ENCODE measurements around the gene SENP2.
"Not testable (repeated sequence)": the region's sequence is repeated elsewhere in the genome, so short reads cannot be mapped to it uniquely, and the experiment has no call there.

SENP2 gene

DNA sequence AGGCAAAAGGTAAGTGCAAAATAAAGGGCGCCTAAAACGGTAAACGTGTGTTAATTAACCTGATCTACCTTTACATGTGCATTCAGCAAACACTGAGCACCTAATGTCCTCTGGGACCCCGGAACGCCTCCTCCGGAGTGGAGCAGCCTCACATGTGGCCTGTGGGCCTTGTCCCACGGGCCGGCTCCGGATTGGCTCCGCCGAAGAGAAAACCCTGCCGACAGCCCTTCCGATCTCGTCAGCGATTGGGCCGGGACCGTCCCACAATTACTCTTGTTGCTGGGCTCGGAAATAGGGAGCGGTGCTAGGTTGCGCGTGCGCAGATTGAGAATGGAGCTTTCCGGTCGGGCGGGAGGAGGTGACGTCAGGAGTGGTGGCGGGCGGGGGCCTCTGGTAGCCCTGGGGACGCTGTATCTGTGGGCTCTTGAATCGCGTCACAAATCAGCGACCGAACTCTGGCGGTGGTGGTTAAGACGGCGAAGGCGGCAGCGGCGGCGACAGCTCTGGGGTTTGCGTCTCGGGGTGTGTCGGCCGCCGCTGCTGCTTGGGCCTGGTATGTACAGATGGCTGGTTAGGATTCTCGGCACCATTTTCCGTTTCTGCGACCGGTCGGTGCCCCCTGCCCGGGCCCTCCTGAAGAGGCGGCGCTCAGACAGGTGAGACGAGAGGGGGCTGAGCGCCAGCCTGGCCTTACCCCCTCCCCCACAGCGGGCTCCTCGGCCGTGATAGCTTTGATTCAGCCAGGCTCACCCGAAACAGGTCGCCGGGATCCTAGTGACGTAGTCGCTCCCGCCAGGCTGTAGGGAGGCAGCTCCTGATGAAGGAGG lies at the start of gene SENP2:
TSS of gene SENP2 (plus strand) at position 437 of the 827 bp plus-strand sequence. CDS start at position 556, 119 bp downstream.
- DNase-seq (ENCODE audit: low read depth) = peak; percentile 98

DNA sequence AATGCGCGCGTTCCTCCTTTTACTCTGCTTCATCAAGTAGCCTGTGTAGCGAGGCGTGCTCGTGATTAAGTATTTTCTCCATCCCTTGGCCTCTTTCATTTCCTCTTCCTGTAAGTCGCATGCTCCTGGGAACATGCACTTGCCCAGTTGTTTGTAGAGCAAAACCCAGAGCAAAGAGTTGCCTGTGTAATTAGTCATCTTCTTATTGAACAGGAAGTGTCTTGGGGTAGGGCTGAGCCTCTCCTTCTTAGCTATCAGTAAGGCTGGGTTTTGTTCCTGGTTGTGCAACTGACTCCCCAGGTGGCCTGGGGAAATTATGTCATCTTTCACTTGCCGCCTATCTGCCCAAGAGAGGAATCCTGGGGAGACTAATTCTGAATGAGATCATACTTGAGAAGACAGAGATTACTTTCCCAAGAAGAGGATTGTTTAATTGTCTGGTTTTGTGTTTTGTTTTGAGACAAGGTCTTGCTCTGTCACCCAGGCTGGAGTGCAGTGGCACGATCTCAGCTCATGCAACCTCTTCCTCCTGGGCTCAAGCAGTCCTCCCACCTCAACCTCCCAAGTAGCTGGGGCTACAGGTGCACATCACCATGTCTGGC lies 48.6 kb upstream of the SENP2 start:
- DNase-seq (ENCODE audit: low read depth) = peak; percentile 55

DNA sequence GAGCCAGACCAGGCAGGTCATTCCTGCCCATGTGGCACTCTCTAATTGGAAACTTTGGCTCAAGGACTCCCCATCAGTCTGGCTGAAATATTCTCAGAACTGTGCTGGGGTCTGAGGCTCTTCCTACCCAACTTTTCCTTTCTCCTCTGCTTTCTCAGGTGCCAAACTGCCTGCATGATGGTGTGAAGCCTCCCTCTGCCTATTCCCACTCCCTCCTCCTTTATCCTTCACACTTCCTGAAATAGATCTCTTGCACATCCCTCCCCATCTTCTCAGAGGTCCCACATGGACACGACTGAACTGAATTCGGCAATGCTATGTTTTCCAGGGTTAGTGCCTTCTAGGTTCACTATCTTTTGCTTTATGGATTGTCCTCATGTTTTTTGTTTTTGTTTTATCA lies 46.2 kb upstream of the SENP2 start:
- no peak for DNase-seq (ENCODE audit: low read depth)

DNA sequence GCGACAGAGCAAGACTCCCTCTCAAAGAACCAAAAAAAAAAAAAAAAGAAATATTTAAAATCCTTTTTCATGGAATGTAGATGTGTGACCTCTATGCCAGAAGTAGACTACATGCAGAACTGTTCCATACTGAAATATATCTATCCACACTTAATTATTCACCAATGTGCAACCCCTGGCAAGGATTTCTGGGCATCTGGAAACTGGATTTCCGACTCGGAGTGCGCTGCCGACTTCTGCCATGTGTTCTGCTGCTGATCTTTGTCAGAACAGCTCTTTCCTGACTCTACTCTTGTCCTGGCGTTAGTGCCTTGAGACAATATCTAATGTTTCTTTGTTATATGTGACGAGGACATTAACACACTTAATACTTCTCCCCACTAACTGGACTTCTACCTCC lies 45.4 kb upstream of the SENP2 start:
- no peak for DNase-seq (ENCODE audit: low read depth)

DNA sequence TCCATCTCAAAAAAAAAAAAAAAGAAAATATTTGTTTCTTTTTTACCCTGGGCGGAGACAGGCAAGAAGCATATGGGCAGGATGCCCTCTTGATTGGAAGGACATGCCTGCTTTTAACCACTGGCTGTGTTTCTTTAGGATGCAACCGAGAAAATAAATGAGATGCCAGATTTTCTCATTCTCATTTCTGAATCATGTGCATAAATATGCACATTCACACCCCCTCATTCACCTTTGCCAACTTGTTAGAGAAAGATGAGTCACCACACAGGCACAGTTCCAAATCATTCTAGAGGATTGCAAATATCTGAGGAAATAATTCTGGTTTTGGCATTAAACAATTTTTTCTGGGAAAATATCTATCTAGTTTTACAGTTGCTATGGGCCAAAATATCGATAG lies 37.0 kb upstream of the SENP2 start:
- peak; percentile 96 for DNase-seq (ENCODE audit: low read depth)

DNA sequence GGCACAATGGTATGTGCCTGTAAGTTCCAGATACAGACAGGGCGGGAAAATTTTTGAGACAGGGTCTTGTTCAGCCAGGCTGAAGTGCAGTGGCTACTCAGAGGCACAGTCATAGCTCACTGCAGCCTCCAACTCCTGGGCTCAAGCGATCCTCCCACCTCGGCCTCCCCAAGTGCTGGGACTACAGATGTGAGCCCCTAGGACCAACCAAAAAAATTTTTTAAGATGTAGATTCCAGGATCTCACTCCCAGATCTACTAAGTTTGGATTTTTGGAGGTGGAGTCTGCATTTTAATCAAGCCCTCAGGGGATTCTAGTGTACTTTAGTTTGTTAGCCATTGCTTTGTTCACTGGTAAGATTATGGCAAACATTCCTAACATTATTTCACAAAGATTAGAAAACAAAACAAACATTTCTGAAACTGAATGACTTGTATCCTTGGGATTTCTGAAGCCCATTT lies 36.4 kb upstream of the SENP2 start:
- DNase-seq (ENCODE audit: low read depth) = no peak

DNA sequence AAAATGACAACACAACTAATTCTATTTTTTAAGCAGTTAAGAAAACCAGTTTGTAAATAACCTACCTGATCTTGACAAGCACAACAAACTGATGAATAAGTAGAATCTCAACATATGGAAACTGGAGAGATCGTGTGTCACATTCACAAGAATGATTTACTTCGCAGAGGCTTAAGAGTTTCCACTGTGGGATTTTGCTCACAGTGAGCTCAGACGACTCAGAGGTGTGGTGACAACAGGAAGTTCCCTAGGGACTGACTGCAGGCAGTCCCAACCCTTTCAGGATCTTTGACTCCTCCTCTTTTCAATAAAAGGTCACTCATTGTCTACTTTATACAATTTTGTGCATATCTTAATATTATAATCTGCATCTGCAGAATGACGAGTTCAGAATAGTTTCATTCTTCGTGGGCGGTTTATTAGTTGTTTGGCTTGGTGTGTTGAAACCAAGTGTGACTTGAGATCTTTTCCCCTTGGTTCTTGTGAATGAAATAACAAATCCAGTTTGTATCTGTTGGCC lies 33.7 kb upstream of the SENP2 start, which contains the start of gene LIPH:
TSS of gene LIPH (minus strand) at position 231 of the 520 bp plus-strand sequence. CDS start at position 114, 117 bp downstream.
- DNase-seq (ENCODE audit: low read depth) = no peak

DNA sequence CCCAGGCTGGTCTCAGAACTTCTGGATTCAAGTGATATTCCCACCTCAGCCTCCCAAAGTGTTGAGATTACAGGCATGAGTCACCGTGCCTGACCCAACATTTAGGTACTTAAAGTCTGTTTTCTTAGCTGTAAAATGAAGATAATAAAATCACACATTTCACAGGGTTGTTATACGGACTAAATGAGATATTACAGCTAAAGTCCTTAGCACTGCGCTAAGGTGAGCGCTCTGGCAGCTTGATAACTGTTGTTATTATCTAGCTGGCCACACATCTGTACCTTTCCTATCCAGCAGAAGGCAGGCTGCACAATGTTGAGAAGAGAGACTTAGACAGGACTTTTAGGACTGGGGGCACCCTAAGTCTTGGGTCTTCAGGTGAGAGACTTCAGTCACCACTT lies 31.0 kb upstream of the SENP2 start:
- no peak for DNase-seq (ENCODE audit: low read depth)

DNA sequence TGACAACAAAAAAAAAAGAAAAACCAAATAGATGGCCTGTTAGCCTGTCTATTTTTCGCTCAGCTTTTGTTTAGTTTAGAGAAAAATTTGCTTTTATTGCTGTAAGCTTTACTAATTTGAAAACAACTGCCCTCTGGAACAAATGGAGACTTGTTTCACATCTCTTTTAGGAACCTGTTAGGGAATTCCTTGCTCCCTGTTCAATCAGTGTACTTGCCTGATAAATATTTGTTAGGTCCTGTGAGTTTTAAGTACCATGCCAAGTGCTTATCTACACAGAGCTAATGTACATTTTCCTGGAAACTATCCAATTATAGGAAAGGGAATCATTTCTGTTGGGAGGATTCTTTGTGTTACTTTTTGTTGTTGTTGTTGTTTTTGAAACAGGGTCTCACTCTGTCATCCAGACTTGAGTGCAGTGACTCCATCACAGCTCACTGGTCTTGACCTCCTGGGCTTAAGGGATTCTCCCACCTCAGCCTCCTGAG lies 30.2 kb upstream of the SENP2 start:
- DNase-seq (ENCODE audit: low read depth) = no peak

DNA sequence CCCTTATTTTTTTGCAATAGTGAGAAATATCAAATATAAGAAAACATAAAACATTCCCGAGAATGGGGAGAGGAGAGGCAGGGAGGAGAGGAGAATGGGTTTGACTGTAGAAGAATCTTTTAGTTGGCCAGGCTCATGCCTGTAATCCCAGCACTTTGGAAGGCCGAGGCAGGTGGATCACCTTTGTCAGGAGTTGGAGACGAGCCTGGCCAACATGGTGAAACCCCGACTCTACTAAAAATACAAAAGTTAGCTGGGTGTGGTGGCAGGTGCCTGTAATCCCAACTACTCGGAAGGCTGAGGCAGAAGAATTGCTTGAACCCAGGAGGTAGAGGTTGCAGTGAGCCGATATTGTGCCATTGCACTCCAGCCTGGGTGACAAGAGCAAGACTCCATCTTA lies 29.5 kb upstream of the SENP2 start:
- not testable (repeated sequence) for DNase-seq (ENCODE audit: low read depth)

DNA sequence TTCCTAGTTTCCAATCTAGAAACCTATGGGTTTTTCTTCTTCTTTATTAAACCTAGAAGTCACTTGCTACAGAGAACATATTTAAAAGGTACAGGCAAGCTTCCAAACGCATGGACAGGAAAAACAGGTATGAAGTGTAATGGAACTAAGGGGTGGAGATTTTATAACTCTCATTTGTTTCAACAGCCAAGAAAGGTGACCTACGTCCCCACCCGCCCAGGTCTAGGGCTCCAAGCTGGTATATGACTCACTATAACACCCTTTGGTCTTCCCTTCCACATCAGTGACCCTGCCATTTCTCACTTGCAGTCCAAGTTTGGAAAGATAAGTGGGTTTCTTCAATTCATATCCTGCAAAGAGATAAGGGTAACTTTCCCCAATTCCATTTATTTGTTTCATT lies 27.7 kb upstream of the SENP2 start:
- DNase-seq (ENCODE audit: low read depth) = no peak

DNA sequence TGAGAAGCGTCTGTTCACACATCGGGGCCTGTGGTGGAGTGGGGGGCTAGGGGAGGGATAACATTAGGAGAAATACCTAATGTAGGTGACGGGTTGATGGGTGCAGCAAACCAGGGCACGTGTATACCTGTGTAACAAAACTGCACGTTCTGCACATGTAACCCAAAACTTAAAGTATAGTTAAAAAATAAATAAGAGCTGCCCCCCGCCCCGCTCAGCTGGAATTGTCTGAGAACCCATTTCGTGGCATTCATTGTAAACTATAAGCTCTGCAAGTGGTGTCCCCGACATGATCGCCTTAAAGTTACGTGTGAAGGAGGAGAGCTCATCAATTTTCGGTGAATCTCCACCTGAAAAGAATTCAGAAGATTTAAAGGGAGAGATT lies 26.4 kb upstream of the SENP2 start:
- DNase-seq (ENCODE audit: low read depth) = no peak

DNA sequence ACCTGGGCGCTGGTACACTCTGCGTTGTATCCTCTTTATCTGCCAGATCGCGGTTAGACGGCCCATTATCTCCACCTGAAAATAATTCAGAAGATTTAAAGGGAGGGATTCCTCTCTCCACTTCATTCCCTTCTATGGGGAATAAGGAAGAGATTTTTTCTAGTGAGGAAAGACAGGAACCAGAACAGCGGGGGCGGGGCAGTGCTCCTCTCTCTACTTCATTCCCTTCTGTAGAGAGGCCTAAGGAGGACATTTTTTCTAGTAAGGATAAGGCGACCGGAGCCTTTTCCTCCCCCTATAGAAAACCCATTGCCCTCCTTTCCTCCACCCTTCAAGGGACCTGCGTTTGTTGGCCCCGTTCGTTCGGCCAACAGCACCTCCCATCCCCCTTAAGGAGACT lies 25.4 kb upstream of the SENP2 start:
- DNase-seq (ENCODE audit: low read depth) = no peak

DNA sequence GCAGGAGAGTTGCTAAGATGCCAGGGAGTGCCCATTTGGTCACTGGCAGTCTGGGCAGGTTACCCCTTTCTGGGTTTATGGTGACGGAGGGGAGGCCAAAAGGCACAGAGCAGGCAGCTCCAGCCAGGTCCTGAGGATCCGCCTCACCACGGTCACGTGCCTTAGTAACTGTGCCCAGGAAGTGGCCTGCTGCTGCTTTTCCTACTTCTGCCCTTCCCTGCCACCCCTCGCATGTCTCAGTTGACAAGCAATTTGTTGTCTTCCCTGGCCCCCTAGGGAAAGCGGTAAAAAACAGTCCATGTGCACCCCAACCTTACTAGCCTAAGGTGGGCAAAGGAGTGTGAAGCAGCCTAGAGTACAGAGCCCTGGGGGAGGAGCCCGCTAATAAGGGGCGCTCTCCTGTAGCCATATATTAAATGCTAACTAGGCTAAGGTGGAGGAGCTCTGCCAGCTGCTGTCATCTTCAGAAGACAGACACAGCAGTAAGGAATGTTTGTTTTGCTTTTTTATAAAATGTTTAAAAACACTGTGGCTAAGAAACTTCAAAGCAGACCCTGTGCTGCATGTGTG lies 24.6 kb upstream of the SENP2 start:
- DNase-seq (ENCODE audit: low read depth) = no peak

DNA sequence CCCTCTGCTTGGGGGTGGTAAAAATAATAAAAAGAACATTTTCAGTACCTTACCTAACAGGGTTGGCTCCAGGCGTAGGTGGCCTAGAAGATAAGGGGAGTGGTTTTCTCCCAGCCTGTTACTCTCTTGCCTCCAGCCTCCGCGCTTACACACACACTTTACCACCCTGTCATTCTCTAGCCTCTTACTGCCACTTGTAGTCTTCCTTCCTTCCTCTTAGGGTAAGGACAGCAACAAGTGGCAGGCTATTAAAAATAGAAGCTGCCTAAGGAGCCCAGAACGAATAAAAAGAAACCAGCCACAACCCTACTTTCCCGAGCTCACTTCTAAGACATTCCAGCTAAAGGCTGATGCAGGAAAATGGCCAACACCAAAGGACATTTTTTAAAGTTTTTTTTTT lies 24.1 kb upstream of the SENP2 start:
- DNase-seq (ENCODE audit: low read depth) = no peak

DNA sequence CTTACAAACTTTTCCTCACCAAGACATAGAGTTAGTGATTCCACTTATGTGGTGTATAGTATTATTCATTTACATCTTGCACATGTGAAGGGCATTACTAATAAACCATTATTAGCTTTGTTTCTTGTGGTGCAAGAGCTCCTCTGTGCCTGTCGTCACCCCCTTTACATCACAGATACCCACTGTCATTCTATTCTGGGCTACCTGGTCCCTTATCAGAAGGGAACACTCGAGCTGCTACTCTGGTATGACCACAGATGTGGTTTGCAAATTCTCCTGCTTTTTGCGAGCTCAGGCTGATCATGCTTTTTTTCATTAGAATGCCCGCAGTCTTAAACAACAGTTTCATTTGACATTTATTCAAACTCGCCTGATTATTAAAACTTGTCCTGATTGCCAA lies 13.9 kb upstream of the SENP2 start:
- DNase-seq (ENCODE audit: low read depth) = no peak

DNA sequence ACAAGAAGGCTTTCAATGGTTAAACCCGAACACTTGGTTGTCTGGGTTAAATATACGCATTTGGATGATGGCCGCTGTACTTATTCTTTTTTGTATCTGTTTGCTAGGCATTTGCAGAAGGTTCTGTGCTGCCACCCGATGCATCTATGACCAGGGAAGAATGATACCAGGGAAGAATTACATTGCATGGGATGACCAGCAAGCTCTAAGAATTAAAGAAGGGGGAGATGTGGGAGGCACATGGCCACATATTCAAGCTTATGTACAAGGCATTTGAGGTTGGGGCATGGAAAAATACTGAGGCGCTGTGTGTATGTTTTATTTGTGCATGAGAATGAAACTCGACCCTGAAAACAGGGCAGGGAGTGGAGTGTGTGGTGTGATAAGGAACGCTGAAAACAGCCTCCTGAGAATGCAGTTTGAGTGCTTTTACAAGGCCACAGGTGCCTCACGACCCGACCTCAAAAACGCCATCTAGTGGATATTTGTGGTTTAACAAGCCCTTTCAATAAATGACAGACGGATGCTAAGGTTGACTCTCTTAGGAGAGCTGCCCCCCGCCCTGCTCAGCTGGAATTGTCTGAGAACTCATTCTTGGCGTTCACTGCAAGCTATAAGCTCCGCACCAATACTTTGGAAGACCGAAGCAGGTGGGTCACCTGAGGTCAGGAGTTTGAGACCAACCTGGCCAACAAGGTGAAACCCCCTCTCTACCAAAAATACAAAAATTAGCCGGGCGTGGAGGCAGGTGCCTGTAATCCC lies 10.8 kb upstream of the SENP2 start:
- not testable (repeated sequence) for DNase-seq (ENCODE audit: low read depth)

DNA sequence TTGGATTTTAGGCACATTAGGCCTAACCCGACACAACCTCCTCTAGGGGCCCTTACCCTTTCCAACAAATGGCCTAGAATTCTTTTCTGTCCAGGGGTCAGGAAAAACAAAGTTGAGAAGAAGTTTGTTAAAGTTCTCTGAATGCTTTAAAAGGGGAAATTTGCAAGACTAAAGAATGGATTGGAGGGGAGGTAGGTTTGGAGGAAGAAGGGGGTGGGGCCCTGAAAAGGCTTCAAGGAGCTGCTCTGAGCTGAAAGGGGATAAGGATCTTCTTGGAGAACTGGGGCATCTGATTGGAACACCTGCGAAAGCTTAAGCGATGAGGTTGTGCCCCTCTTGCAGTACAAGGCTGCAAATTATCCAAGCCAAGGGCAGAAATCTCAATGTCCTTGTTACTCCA lies 3.9 kb upstream of the SENP2 start:
- DNase-seq (ENCODE audit: low read depth) = no peak

DNA sequence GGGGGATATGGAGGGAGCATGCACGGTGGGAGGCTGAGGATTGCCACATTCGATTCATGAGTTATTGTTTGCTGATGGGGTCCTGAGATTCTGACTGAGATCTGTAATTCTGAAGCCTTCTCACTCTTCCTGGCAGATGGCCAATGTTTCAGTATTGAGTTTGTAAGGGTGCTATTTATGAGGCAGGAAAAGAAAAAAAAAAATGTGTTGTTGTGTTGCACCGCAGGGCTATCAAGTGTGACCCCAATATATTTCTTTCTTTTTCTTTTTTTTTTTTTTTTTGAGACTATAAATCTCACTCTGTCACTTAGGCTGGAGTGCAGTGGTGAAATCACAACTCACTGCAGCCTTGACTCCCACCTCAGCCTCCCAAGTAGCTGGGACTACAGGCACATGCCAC lies 3.2 kb upstream of the SENP2 start:
- DNase-seq (ENCODE audit: low read depth) = no peak

DNA sequence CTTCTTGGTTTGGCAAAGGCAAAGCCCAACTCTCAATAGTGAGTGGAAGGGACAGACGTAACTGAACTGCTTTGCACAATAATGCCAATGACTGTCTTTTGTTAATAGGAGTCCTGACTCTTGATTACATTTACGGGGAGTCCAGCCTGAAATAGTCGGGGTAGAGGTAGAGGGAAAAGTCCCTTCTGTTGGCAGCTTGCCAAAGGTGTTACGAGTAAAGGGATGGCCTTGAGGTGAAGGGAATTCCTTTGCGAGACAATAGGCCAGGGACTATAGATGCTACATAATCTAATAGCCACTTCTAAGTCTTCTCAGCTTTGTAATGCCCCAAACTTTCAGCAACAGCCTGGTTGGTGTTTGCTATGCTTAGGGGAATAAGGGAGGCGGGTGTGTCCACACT lies 2.2 kb upstream of the SENP2 start:
- no peak for DNase-seq (ENCODE audit: low read depth)

DNA sequence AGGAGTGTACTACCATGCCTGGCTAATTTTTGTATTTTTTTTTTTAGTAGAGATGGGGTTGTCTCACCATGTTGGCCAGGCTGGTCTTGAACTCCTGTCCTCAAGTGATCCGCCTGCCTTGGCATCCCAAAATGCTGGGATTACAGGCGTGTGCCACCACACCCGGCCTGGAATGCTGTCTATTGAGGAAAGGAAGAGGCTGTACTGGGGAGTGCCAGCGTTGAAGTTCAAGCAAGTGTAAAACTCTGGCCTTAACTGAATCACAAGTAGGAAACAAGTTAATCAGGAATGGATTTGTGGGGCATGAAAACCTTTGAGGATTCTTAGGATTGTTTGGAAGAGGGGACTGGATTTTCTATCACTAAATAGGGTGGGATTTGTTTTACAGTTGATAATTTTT lies 1.4 kb upstream of the SENP2 start:
- no peak for DNase-seq (ENCODE audit: low read depth)

DNA sequence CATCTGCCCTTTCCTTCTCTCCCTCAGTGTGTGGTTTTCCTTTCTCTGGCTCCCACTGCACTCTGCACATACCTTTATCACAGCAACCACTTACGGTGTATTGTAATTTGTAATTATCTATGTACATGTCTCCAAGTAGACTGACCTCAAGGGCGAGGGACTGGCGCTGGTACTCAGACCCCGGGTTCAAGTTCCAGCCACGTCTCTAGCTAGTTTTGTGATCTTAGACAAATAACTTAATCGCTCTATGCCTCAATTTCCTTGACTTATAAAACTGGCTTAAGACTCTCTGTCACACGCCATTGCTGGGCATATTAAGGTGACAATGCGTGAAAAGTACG lies 607 bp upstream of the SENP2 start:
- DNase-seq (ENCODE audit: low read depth) = no peak

Measured in GM04504 (cell line).